LNCAP (cell line): ENCODE data around the gene GAS1.

Experiments used
- TF ChIP-seq, protein P1 (sequence below): fragments of 450-650 bp; IDR thresholded peaks from 2 replicates; pipeline ENCODE4 v1.5.1; 2017; ENCODE audit warnings: mild to moderate bottlenecking

The GAS1 gene, protein sequence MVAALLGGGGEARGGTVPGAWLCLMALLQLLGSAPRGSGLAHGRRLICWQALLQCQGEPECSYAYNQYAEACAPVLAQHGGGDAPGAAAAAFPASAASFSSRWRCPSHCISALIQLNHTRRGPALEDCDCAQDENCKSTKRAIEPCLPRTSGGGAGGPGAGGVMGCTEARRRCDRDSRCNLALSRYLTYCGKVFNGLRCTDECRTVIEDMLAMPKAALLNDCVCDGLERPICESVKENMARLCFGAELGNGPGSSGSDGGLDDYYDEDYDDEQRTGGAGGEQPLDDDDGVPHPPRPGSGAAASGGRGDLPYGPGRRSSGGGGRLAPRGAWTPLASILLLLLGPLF

DNA sequence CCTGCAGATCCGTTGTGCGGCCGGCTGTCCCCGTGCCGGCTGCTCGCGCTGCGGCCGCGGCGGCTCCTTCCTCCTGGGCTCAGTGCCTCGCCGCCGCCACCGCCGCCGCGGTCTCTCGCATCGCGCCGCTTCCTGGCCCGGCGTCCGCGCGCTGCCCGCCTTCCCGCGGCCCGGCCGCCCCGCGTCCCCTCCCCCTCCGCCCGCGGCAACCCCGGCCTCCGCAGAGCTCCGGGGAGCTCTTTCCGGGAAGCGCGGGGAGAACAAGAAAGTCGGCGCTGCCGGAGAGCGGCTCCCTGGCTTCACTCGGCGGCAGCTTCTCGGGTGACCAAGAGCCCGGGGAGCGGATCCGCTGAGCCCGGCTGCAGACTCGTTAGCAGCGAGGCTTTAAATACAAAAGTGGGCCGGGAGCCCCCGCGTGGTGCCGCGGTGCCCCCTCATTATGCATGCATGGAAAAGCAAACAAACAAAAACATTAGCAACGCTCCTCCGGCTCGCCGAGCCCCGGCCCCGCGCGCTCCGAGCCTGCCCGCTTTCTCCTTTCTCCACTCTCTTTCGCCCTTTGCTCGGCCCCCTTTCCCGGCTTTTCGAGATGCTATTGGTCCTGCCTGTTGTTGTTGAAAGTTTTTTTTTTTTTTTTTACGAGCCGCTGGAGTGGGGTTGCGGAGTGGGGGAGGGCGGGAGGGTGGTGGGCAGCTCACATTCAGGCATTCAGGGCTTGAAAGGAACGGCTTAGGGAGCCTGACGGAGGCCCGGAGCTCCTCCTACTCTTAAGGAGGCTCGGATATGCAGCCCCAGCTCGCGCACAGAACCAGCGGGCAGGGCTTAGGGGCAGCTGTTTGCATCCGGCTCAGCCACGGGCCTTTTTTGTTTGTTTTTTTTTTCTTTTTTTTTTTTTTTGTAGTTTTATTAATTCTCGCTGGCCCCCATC lies at the start of gene GAS1:
TSS of gene GAS1 (minus strand) at position 361 of the 928 bp plus-strand sequence. CDS start 727 bp downstream, outside the sequence.
- TF ChIP-seq, protein P1, sequence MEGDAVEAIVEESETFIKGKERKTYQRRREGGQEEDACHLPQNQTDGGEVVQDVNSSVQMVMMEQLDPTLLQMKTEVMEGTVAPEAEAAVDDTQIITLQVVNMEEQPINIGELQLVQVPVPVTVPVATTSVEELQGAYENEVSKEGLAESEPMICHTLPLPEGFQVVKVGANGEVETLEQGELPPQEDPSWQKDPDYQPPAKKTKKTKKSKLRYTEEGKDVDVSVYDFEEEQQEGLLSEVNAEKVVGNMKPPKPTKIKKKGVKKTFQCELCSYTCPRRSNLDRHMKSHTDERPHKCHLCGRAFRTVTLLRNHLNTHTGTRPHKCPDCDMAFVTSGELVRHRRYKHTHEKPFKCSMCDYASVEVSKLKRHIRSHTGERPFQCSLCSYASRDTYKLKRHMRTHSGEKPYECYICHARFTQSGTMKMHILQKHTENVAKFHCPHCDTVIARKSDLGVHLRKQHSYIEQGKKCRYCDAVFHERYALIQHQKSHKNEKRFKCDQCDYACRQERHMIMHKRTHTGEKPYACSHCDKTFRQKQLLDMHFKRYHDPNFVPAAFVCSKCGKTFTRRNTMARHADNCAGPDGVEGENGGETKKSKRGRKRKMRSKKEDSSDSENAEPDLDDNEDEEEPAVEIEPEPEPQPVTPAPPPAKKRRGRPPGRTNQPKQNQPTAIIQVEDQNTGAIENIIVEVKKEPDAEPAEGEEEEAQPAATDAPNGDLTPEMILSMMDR, result no peak

DNA sequence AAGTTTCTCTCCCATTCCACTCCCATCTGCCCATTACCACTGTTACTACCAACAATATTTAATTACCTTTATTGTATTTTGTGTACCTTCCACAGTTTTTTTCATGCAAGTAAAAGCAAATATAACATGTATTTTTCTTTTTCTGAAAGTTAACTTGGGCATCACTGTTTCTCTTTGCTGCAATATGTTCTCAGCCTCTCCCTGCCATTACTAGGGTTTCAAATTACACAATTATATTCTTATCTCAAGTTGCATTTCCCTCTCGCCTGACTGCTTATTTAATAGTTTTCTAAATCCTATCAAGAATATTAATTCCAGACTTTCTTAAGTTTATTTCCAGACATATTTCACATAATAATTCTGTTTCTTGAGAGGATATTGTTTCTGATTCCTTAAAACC lies 46.9 kb upstream of the GAS1 start:
- TF ChIP-seq, protein P1, result no peak

DNA sequence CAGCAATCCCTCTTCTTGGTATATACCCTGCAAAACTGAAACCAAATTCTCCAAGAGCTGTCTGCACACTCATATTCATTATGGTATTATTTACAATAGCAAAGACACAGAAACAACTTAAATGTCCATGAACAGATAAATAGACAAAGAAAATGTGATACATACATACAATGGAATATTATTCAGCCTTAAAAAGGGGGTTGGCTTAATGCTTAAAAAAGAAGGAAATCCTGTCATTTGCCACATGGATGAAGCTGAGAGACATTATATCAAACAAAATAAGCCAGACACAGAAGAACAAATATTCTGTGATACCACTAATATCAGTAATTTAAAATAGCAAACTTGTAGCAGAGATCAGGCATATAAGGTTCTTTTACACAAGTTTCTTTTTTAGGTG lies 46.5 kb upstream of the GAS1 start:
- TF ChIP-seq, protein P1, result no peak

DNA sequence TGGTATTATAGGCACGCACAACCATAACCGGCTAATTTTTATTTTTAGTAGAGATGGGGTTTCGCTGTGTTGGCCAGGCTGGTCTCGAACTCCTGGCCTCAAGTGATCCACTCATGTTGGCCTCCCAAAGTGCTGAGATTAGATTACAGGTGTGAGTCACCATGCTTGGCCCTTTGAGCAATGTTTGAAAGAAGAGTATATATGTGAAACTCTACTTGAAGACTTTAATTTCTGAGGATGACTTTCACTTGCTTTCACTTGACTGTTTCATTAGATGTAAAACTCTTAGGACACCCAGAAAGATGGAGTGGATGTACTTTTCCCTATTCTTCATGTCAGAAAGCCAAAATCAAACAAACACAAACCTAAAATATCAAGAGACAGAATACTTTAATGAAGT lies 43.8 kb upstream of the GAS1 start:
- TF ChIP-seq, protein P1, result no peak

DNA sequence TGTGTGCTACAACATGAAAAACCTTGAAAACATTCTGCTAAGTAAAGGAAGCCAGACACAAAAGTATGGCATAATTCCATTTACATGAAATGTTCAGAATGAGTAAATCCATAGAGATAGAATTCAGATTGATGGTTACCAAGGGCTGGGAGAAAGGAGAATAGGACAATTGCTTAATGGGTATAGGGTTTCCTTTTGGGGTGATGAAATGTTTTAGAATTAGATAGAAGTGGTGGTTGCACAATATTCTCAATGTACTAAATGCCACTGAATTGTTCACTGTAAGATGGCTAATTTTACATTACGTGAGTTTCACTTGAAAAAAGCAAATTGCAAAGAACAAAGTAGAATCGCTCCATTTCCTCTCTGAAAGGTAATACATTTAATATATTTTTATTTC lies 43.0 kb upstream of the GAS1 start:
- TF ChIP-seq, protein P1, result no peak

DNA sequence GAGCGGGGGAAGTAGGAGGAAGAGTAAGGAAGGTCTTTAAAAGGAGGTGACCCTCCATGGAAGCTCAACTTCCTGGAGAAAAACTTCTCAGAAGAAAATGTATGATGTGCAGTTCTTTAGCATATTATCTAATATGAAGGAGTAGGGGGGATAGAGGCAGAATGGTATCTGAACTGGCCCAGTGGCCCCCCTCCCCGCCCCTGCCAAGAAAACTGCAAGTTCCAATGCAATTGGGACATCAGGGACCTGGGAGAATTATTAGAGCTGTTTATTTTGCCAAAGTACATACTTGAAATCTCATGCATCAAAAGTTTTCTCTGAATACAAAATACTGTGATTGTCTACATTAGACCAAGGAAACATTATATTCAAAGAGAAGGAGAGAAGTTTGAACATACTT lies 40.6 kb upstream of the GAS1 start:
- TF ChIP-seq, protein P1, result no peak

DNA sequence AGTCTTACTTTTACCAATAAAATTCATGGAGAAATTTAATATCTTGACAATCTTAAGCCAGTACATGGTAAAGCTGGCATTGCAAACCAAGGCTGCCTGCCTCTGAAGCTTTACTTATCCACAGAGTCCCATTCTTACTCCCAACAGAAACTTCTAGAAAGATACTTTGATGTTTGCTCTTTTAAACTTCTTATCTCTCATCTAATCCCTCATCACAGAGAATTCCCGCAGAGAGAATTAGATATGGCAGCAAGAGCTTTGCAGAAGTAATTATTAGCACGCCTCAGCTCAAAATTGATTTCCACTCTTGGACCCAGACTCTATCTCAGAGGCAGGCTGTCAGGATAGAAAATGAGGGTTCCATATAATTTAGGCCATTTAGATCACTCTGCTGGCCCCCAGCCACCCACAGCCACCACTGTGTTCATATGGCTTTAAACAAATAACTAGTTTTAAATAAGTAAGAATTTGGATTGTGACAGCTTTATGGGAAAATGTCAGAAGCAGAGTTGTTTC lies 37.9 kb upstream of the GAS1 start:
- TF ChIP-seq, protein P1, result no peak
